Epithelial cell of umbilical artery (primary cell): ENCODE data around the gene TRIM4. TPM values are rescaled to one million over a fixed set of nuclear protein-coding genes. Genes with fewer than 3 reads are reported as not detected.

Source experiments
- total RNA-seq: library from RNA; depleted of rRNA; stranded (reverse); fragments of >200 nt; gene quantifications from 2 replicates; pipeline ENCODE4 v1.2.3, GENCODE V29; 2014

The TRIM4 gene
- 15.6 and 16.3 TPM in 2 replicates for total RNA-seq

GRCh38 chr7:99918959-99919813 is at the start of gene TRIM4:
Gene TRIM4, minus strand, starts transcription at chr7:99919530. Its CDS starts 129 bp downstream, at chr7:99919401.

GRCh38 chr7:99928994-99929729 is 9.8 kb upstream of the TRIM4 start, which contains the start of gene GJC3:
Gene GJC3, minus strand, starts transcription at chr7:99929620. Its CDS starts 0 bp downstream, at chr7:99929620.

GRCh38 chr7:99876933-99877332 is 42.4 kb downstream of the TRIM4 start, which contains the start of gene OR2AE1:
Gene OR2AE1, minus strand, starts transcription at chr7:99877033. Its CDS starts 0 bp downstream, at chr7:99877033.

Other genes starting within 250 kb of the TRIM4 start
- gene CYP3A5, start 239.5 kb downstream of the TRIM4 start, total RNA-seq, result not detected in 2 replicates
- gene CYP3A7, start 184.3 kb downstream of the TRIM4 start, total RNA-seq, result not detected in 2 replicates
- gene CYP3A4, start 135.3 kb downstream of the TRIM4 start, total RNA-seq, result not detected in 2 replicates
- gene CYP3A43, start 91.5 kb downstream of the TRIM4 start, total RNA-seq, result not detected in 2 replicates
- 0.30 TPM in 1 of 2 replicates, not detected in the other for gene OR2AE1, start 42.5 kb downstream of the TRIM4 start, total RNA-seq
- 0.30 TPM in 1 of 2 replicates, not detected in the other for gene GJC3, start 10.1 kb upstream of the TRIM4 start, total RNA-seq
- gene AZGP1, start 56.5 kb upstream of the TRIM4 start, total RNA-seq, result not detected in 2 replicates
- gene ZKSCAN1, start 96.1 kb upstream of the TRIM4 start, total RNA-seq, result 27.5 and 32.8 TPM in 2 replicates
- 7.1 and 8.4 TPM in 2 replicates for gene ZSCAN21, start 130.2 kb upstream of the TRIM4 start, total RNA-seq
- gene ZNF3, start 162.2 kb upstream of the TRIM4 start, total RNA-seq, result 26.3 and 26.6 TPM in 2 replicates
- gene COPS6, start 169.4 kb upstream of the TRIM4 start, total RNA-seq, result 109 and 112 TPM in 2 replicates
- 104 and 124 TPM in 2 replicates for gene MCM7, start 181.9 kb upstream of the TRIM4 start, total RNA-seq
- gene AP4M1, start 182.1 kb upstream of the TRIM4 start, total RNA-seq, result 25.3 and 38.8 TPM in 2 replicates
- 31.2 and 32.5 TPM in 2 replicates for gene TAF6, start 199.8 kb upstream of the TRIM4 start, total RNA-seq
- gene CNPY4, start 200.1 kb upstream of the TRIM4 start, total RNA-seq, result 30.5 and 50.3 TPM in 2 replicates
- gene MBLAC1, start 207.4 kb upstream of the TRIM4 start, total RNA-seq, result 2.7 and 2.9 TPM in 2 replicates
- 134 and 148 TPM in 2 replicates for gene LAMTOR4, start 229.4 kb upstream of the TRIM4 start, total RNA-seq
- gene TRAPPC14, start 239.2 kb upstream of the TRIM4 start, total RNA-seq, result 5.5 and 6.2 TPM in 2 replicates
- gene GAL3ST4, start 249.1 kb upstream of the TRIM4 start, total RNA-seq, result 0.61 and 0.65 TPM in 2 replicates